ENCODE data around the gene TCEAL9.

TCEAL9 gene, protein sequence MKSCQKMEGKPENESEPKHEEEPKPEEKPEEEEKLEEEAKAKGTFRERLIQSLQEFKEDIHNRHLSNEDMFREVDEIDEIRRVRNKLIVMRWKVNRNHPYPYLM

DNA sequence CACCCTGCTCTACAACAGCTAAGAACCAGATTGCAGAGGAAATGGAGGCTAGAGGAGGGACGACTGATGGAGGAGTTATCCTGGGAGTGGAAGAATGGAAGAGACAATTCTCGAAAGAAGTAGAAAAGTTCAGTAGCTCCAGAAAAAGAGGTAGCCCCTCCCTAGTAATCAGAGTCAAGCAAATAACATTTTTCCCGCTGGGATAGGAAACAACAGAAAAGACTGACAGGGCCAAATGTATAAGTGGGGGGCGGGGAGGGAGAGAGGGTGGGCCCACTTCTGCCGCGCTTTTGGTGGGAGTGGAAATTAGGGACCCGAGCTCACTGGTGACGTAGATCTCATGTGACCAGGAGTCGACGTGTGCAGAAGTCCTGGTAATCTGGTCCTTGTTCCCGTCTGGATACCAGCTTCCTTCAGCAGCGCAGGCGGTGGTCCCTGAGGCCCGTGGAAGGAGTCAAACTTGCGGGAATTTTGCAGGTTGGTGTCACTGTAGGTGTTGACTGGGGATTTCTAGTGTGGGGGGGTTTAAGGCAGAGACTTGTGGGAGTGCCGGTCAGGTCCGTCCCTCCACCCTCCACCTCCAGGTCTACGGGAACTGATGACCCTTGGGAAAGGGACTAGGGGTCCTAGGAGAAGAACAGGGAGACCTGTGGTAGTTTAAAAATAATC, at the start of gene TCEAL9:
TSS of gene TCEAL9 (plus strand) at position 377 of the 669 bp plus-strand sequence. CDS start 1,179 bp downstream, outside the sequence.
- TF ChIP-seq, protein P1, sequence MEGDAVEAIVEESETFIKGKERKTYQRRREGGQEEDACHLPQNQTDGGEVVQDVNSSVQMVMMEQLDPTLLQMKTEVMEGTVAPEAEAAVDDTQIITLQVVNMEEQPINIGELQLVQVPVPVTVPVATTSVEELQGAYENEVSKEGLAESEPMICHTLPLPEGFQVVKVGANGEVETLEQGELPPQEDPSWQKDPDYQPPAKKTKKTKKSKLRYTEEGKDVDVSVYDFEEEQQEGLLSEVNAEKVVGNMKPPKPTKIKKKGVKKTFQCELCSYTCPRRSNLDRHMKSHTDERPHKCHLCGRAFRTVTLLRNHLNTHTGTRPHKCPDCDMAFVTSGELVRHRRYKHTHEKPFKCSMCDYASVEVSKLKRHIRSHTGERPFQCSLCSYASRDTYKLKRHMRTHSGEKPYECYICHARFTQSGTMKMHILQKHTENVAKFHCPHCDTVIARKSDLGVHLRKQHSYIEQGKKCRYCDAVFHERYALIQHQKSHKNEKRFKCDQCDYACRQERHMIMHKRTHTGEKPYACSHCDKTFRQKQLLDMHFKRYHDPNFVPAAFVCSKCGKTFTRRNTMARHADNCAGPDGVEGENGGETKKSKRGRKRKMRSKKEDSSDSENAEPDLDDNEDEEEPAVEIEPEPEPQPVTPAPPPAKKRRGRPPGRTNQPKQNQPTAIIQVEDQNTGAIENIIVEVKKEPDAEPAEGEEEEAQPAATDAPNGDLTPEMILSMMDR (IDR thresholded peaks at IDR 0.05) = no peak

DNA sequence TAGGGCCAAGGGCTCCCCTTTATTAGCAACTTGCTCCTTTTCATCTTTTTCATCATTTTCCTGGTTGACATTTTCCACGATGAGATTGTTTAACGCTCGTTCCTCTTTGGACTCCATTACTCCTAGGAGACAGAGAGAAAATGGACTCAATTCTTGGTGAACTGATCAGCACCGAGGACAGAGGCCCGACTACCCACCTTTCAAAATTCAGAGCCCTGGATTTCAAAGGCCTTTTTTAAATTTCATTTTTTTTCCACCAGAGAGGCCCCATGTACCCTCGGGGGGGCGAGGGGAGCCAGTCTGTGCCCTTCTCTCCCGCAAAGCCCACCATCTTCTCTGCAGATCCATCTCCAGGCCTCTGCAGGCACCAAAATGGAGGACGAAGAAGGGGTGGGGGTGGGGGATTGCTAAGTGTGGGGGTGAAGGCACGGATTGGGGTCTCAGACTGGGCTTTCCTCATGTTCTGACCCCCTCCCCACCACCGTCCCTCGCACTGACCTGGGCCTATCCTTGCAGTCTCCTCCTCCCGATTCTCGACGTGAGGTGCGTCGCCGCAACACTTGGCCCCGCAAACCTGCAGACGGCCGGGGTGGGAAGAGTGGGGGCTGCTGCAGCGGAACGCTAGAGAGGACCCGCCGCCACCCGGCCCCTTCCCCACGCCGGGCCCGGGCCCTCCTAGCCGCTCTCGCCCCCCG, 46.3 kb upstream of the TCEAL9 start:
- TF ChIP-seq, protein P1 (IDR thresholded peaks at IDR 0.05) = no peak

DNA sequence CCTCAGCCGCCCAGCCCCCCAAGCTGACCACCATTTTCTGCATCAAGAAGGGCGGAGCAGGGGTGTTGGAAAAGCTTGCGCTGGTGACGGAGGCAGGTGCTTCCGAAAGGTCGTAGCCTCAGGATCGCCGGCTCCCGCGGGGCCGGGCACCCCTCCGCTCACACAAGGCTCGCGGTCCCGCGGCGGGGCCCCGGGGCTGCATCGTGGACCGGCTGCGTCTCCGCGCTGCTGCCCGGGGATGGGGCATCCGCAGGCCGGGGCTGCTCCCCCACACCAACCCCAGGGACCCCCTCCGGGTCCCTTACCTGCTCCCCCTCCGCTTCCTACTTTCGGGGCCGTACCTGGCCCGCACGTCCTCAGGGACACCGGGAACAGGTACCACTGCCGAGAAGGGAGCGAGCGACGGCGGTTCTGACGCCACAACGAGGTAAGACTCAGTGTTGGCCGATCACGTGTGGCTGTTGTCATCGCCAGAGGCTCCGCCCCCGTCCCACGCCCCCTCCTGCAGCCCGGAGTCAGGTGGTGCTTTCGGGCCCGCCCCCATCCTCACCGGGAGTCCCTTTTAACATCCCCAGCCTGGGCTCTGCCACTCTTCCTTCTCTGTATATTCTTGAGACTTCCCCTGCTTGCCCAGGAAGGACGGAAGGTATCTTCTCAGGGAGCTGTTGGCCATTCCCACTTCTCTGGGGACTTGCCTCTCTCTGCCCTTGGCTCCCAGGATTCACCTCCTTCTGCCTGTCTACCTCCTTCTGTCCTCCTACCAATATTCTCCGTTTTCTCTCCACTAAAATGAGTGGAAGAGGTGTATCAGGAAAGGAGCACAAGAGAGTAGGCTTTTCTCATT, 45.5 kb upstream of the TCEAL9 start, which contains the start of gene BEX2:
TSS of gene BEX2 (minus strand) at position 436 of the 844 bp plus-strand sequence. CDS start 1,014 bp downstream, outside the sequence.
- TF ChIP-seq, protein P1 (IDR thresholded peaks at IDR 0.05) = no peak

DNA sequence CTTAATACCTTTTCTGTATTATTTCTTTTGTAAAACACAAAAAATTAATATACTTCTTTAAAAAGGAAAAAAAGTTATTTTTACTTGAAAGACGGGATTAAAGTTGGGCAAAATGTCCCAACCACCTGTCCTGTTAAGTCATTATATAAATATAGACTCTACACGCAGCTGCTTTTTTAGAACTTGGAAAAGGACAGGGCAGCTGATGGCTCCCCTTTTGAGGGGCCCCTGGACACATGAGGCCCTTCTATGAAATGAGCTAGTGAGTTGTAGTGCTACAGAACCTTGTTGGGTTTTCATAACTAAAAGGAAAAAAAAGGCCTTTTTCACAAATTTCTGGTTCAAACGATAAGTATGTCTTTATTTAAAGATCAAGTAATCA, 44.9 kb upstream of the TCEAL9 start:
- TF ChIP-seq, protein P1 (IDR thresholded peaks at IDR 0.05) = no peak

DNA sequence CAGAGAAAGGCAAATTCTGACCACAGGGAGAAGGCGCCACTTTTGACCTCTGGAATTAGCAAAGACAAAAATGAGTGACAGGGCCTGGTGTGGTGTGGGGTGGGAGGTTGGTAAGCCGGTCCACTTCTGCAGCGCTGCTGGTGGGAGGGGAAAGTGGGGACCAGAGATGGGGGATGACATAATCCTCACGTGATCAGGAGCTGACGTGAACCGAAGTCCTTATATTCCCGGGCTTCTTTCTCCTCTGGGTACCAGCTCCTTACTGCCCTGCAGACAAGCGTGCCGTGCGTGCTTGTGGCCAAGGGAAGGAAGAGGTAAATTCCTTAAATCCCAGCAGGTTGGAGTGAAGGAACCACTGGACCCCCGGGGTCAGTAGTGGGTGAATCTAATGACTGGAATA, 26.3 kb upstream of the TCEAL9 start, which contains the start of gene TCEAL7:
TSS of gene TCEAL7 (plus strand) at position 249 of the 400 bp plus-strand sequence. CDS start 1,165 bp downstream, outside the sequence.
- TF ChIP-seq, protein P1 (IDR thresholded peaks at IDR 0.05) = no peak

DNA sequence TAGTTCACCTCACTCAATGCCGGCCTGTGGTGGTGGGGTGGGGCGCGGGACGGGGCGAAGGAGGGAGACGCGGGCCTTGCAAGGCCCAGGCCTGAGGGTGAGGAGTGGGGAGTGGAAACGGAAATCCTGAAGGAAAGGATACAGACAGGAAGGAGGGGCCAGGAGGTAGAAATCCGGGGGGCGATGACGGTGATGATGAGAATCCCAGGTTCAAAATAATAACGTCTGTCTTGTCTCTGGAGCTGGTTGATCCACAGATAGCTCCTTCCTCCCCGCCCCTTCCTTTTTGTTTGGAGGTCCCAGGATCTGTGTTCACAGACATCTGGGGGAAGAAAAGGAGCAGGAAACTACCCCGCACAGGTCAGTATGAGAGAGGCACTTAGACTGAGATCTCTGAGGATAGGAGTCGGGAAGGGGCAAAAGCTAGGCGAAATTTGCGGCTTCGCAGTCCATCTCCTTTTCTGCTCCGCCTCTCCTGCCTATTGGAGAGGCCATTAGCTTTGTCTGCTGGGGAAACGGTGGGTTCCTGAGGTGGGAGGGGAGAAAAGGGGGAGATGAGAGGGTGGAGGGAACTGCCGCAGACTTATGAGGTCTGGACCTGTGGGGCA, 25.5 kb upstream of the TCEAL9 start:
- TF ChIP-seq, protein P1 (IDR thresholded peaks at IDR 0.05) = no peak

DNA sequence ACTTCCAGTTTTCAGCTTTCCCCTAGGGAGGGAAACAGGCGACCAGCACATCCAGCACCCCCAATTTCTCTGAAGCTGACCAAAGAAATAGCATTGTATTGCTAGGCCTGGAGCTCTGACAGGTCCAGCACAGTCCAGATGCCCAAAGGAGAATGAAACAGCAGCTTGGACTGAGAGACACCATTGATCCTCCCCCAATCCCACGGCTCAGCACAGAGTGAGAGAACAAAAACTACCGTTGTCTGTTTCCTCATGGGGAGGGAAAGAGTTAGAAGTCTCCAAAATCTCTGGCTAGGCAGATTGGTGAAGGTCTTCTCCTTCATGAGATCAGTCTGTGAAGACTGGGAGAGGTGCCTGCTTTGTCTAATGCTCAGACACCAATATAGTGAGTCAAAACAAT, 17.6 kb upstream of the TCEAL9 start:
- TF ChIP-seq, protein P1 (IDR thresholded peaks at IDR 0.05) = no peak

All from LNCAP (cell line).